ENCODE data around the gene WDR7. TPM values are rescaled to one million over a fixed set of nuclear protein-coding genes. Genes with fewer than 3 reads are reported as not detected.

The WDR7 gene
- total and polyA plus RNA-seq, 9 of the 15 experiments (the other 6 are each of a cell fraction or from before 2014, with no cell fraction given), result 1.4 to 9.4 (median 5.3) TPM

- POLR2A ChIA-PET, result no interaction called here
- 77% methylated on average over 2 of the region's 3 CpGs for WGBS (ENCODE audit: insufficient coverage, low coverage, missing lambda C conversion rate)
- no peaks in the 10 kb centered on the region for H4K20me1 ChIP-seq (replicated peaks; ENCODE audit: control insufficient read depth, insufficient read depth, low read length)
- H2AFZ ChIP-seq (ENCODE audit: low read depth, low read length), result no peak overlapping the region
- intact Hi-C loops (cut with micrococcal nuclease), result no loop called here
- no peaks in the 10 kb centered on the region for H3K9me3 ChIP-seq (replicated peaks; ENCODE audit: control insufficient read depth, insufficient read depth, low read depth, low read length)
- CTCF ChIA-PET (ENCODE audit: low intra/inter-chr PET ratio), result no interaction called here
- DNase-seq (ENCODE audit: extremely low read depth in 1 of 4, low spot score in 3 of 4), result no peak
- H3K4me2 ChIP-seq (ENCODE audit: insufficient read depth, low read length), result no peak overlapping the region
- no TSS peak for BruUV-seq (replicated peaks)
- peaks cover 0 to 5% of the 10 kb centered on the region in 2 experiments; a peak in 1 of 5 replicates for H3K4me1 ChIP-seq (replicated peaks in 1 of 2; ENCODE audit: control insufficient read depth in 2 of 2, insufficient read depth in 2 of 2, low read length in 2 of 2)
- no peak overlapping the region for H3K9ac ChIP-seq (ENCODE audit: insufficient read depth in 1 of 2, low read depth in 2 of 2, low read length in 2 of 2)
- no peaks in the 10 kb centered on the region for H3K9me1 ChIP-seq (ENCODE audit: control insufficient read depth, insufficient read depth, low read length)
- H3K36me3 ChIP-seq (ENCODE audit: control insufficient read depth, insufficient read depth, low read length), result no peaks in the 10 kb centered on the region
- FAIRE-seq, result no peak
- ATAC-seq, result no peak
- in situ Hi-C loops (cut with MboI), result no loop called here
- TF ChIP-seq SIN3B (IDR thresholded peaks at IDR 0.05; ENCODE audit: low read depth) (no peak), KLF16 (IDR thresholded peaks at IDR 0.05) (no peak), FOXM1 (IDR thresholded peaks at IDR 0.05; ENCODE audit: low read depth) (no peak), FOXM1 (CRISPR knock-in tag; IDR thresholded peaks at IDR 0.05; ENCODE audit: low read depth) (no peak), MLLT1 (IDR thresholded peaks at IDR 0.05) (no peak), ZNF41 (CRISPR knock-in tag; conservative IDR thresholded peaks at IDR 0.05) (no peak), SETDB1 (IDR thresholded peaks at IDR 0.05; ENCODE audit: low read length) (no peak), PHF21A (IDR thresholded peaks at IDR 0.05; ENCODE audit: borderline replicate concordance, low read depth) (no peak), BRF1 (IDR thresholded peaks at IDR 0.05; ENCODE audit: borderline replicate concordance, extremely low read depth, insufficient read length) (no peak)
- H3K4me3 ChIP-seq, result no peak overlapping the region
- no peak overlapping the region for H3K27ac ChIP-seq (ENCODE audit: extremely low read depth, low read depth, low read length)
- H3K27me3 ChIP-seq (ENCODE audit: control insufficient read depth in 2 of 2, insufficient read depth in 2 of 2, low read length in 2 of 2), result no peaks in the 10 kb centered on the region
- H3K79me2 ChIP-seq (ENCODE audit: control insufficient read depth, insufficient read depth, low read length), result no peaks in the 10 kb centered on the region
Measured at GRCh38 chr18:56712761-56713160, 61.6 kb downstream of the WDR7 start.

Data from K562 (cell line).